IMR-90 (cell line): ENCODE measurements around the gene MXRA8. TPM values are rescaled to one million over a fixed set of nuclear protein-coding genes. Genes with fewer than 3 reads are reported as not detected.
A peak's percentile ranks its signal among the peaks of the same experiment; 100 is the strongest.

Experiments used
- ATAC-seq: fragments of 200-7000 bp; cut with Tn5 transposase; 2 replicates; pipeline ENCODE4 v1.9.1; 2020; ENCODE audit warnings: low read depth, mild to moderate bottlenecking, moderate library complexity
- BruUV-seq: library from RNA; stranded (reverse); fragments of 400-500 nt; replicated peaks from 2 replicates; lab custom pipeline; 2021; lab: Mats Ljungman, UMichigan
- CTCF ChIA-PET: fragments of 300-600 bp; formaldehyde crosslinking; extraction: SDS; loops from one replicate; lab custom pipeline; 2021; ENCODE audit warnings: antibody characterized with exemption; lab: Yijun Ruan, JAX
- POLR2A ChIA-PET: fragments of 300-600 bp; sonication (Branson Sonifier 250); formaldehyde crosslinking; loops from one replicate; lab custom pipeline; 2022; ENCODE audit warnings: antibody characterized with exemption; ENCODE audit not compliant: unreplicated experiment; lab: Charles Lee
- DNase-seq: peaks from one replicate; pipeline ENCODE4 v3.0.0; 2013
- H2AFZ ChIP-seq: replicated peaks from 2 replicates; pipeline ENCODE3; 2013; ENCODE audit warnings: low read length, mild to moderate bottlenecking; ENCODE audit not compliant: poor library complexity
- H2AK5ac ChIP-seq: 2 replicates; pipeline ENCODE4 v1.6.1; 2013; ENCODE audit warnings: low read depth, low read length, inconsistent platforms
- H2AK9ac ChIP-seq: replicated peaks from 2 replicates; pipeline ENCODE3; 2013; ENCODE audit warnings: mild to moderate bottlenecking, low read depth, low read length, moderate library complexity; ENCODE audit not compliant: poor library complexity
- H2BK120ac ChIP-seq: 2 replicates; pipeline ENCODE4 v1.6.1; 2013; ENCODE audit warnings: low read depth, low read length, inconsistent platforms
- H2BK15ac ChIP-seq: 3 replicates; pipeline ENCODE4 v1.6.1; 2013; ENCODE audit warnings: low read depth, low read length, inconsistent platforms
- H2BK20ac ChIP-seq: 2 replicates; pipeline ENCODE4 v1.6.1; 2013; ENCODE audit warnings: low read depth, mild to moderate bottlenecking, inconsistent platforms, low read length, moderate library complexity
- H2BK5ac ChIP-seq: 2 replicates; pipeline ENCODE4 v1.6.1; 2013; ENCODE audit warnings: mild to moderate bottlenecking, low read depth, low read length, inconsistent platforms; ENCODE audit not compliant: poor library complexity, severe bottlenecking
- H3K14ac ChIP-seq: replicated peaks from 2 replicates; pipeline ENCODE4 v1.6.1; 2013; ENCODE audit warnings: low read depth, low read length, inconsistent platforms
- H3K18ac ChIP-seq: 2 replicates; pipeline ENCODE4 v1.6.1; 2013; ENCODE audit warnings: low read depth, low read length, control low read depth
- H3K23ac ChIP-seq: 2 replicates; pipeline ENCODE4 v1.6.1; 2013; ENCODE audit warnings: low read depth, low read length, inconsistent platforms
- H3K27ac ChIP-seq: 2 replicates; pipeline ENCODE4 v1.5.1; 2013; ENCODE audit warnings: mild to moderate bottlenecking, control low read depth, low read length; ENCODE audit not compliant: insufficient read depth
- H3K27me3 ChIP-seq: 2 replicates; pipeline ENCODE4 v1.6.1; 2013; ENCODE audit warnings: low read length; ENCODE audit not compliant: control insufficient read depth, insufficient read depth
- H3K36me3 ChIP-seq: 2 replicates; pipeline ENCODE4 v1.6.1; 2013; ENCODE audit warnings: low read length, mixed read lengths; ENCODE audit not compliant: control insufficient read depth, insufficient read depth
- H3K4ac ChIP-seq: 2 replicates; pipeline ENCODE4 v1.6.1; 2013; ENCODE audit warnings: low read depth, low read length, inconsistent platforms
- H3K4me1 ChIP-seq: 2 replicates; pipeline ENCODE4 v1.6.1; 2013; ENCODE audit warnings: low read length, mixed read lengths; ENCODE audit not compliant: control insufficient read depth, insufficient read depth
- H3K4me2 ChIP-seq: 2 replicates; pipeline ENCODE4 v1.6.1; 2013; ENCODE audit warnings: low read depth, mild to moderate bottlenecking, control low read depth, low read length, moderate library complexity
- H3K4me3 ChIP-seq: 2 replicates; pipeline ENCODE4 v1.5.1; 2013; ENCODE audit warnings: low read depth, mild to moderate bottlenecking, control low read depth, low read length, moderate library complexity; ENCODE audit not compliant: insufficient read depth
- H3K56ac ChIP-seq: 2 replicates; pipeline ENCODE4 v1.6.1; 2013; ENCODE audit warnings: low read length, inconsistent platforms; ENCODE audit not compliant: insufficient read depth; ENCODE audit errors: extremely low read depth
- H3K79me1 ChIP-seq, 2 experiments: 2 replicates each; pipeline ENCODE4 v1.6.1; 2013; ENCODE audit warnings: low read length in 2 of 2, inconsistent platforms in 1 of 2, low read depth in 1 of 2
- H3K9ac ChIP-seq: 2 replicates; pipeline ENCODE4 v1.6.1; 2013; ENCODE audit warnings: low read depth, low read length, control low read depth
- H3K9me1 ChIP-seq: 2 replicates; pipeline ENCODE4 v1.6.1; 2013; ENCODE audit warnings: low read length, inconsistent platforms; ENCODE audit not compliant: insufficient read depth
- H3K9me3 ChIP-seq: 2 replicates; pipeline ENCODE4 v1.6.1; 2013; ENCODE audit warnings: low read length; ENCODE audit not compliant: control insufficient read depth, insufficient read depth
- H4K20me1 ChIP-seq: 2 replicates; pipeline ENCODE4 v1.6.1; 2013; ENCODE audit warnings: low read length, inconsistent platforms; ENCODE audit not compliant: insufficient read depth
- H4K5ac ChIP-seq: 2 replicates; pipeline ENCODE4 v1.6.1; 2013; ENCODE audit warnings: mild to moderate bottlenecking, low read depth, low read length, control low read depth
- H4K8ac ChIP-seq, 2 experiments: 2 replicates each; pipeline ENCODE4 v1.6.1; 2013; ENCODE audit warnings: low read depth in 2 of 2, low read length in 2 of 2, control low read depth in 1 of 2, inconsistent platforms in 1 of 2
- H4K91ac ChIP-seq: 2 replicates; pipeline ENCODE4 v1.6.1; 2013; ENCODE audit warnings: low read depth, low read length, inconsistent platforms; ENCODE audit not compliant: insufficient read depth
- BHLHE40 ChIP-seq: fragments of 150-350 bp; IDR thresholded peaks from 2 replicates; pipeline ENCODE4 v1.6.1; 2016; ENCODE audit warnings: mild to moderate bottlenecking, low read depth, low read length
- CEBPB ChIP-seq: IDR thresholded peaks from 2 replicates; pipeline ENCODE4 v1.6.1; 2012; ENCODE audit warnings: low read depth, low read length, improper control_type of control experiment
- CHD1 ChIP-seq: IDR thresholded peaks from 2 replicates; pipeline ENCODE4 v1.6.1; 2012; ENCODE audit warnings: low read depth, low read length, improper control_type of control experiment
- FOS ChIP-seq: fragments of 150-350 bp; IDR thresholded peaks from 2 replicates; pipeline ENCODE4 v1.6.1; 2016; ENCODE audit warnings: low read depth, low read length
- MAFK ChIP-seq: IDR thresholded peaks from 2 replicates; pipeline ENCODE4 v1.6.1; 2012; ENCODE audit warnings: low read depth, low read length, improper control_type of control experiment
- MAZ ChIP-seq: IDR thresholded peaks from 2 replicates; pipeline ENCODE4 v1.6.1; 2012; ENCODE audit warnings: low read depth, mild to moderate bottlenecking, low read length, improper control_type of control experiment, moderate library complexity, borderline replicate concordance
- NFE2L2 ChIP-seq: fragments of 150-350 bp; IDR thresholded peaks from 2 replicates; pipeline ENCODE4 v1.6.1; 2016; ENCODE audit warnings: low read depth, mild to moderate bottlenecking, low read length
- POLR2A ChIP-seq: IDR thresholded peaks from 2 replicates; pipeline ENCODE4 v1.6.1; 2012; ENCODE audit warnings: mild to moderate bottlenecking, low read depth, low read length
- RAD21 ChIP-seq: IDR thresholded peaks from 2 replicates; pipeline ENCODE4 v1.6.1; 2012; ENCODE audit warnings: low read length, improper control_type of control experiment
- RCOR1 ChIP-seq: IDR thresholded peaks from 2 replicates; pipeline ENCODE4 v1.6.1; 2012; ENCODE audit warnings: mild to moderate bottlenecking, low read length, improper control_type of control experiment; ENCODE audit not compliant: insufficient replicate concordance
- RFX5 ChIP-seq: IDR thresholded peaks from 2 replicates; pipeline ENCODE4 v1.8.0; 2012; ENCODE audit warnings: low read depth, mild to moderate bottlenecking, low read length, moderate library complexity
- WGBS, 2 experiments: methylation state at CpG; one replicate each; pipeline versions ENCODE4 v1.1.5 to v1.1.7; 2013; ENCODE audit warnings: missing lambda C conversion rate in 2 of 2; ENCODE audit not compliant: insufficient read length in 1 of 2; ENCODE audit errors: extremely low coverage in 2 of 2; 5-methylcytosine and 5-hydroxymethylcytosine counted together
- dilution Hi-C: fragments of 300-500 bp; cut with HindIII; formaldehyde crosslinking; loops from one replicate; pipeline ENCODE4 v1.14.3; 2018; ENCODE audit warnings: low sequenced_read_pairs; ENCODE audit not compliant: unreplicated experiment
- in situ Hi-C: fragments of 300-500 bp; cut with MboI; formaldehyde crosslinking; loops from 3 replicates; pipeline ENCODE4 v1.14.3; 2019; ENCODE audit warnings: low sequenced_read_pairs, inconsistent platforms, mixed read lengths
- intact Hi-C: fragments of 100-400 bp; cut with micrococcal nuclease; formaldehyde crosslinking; loops from 2 replicates; pipeline ENCODE4 v1.10.0; 2022
- polyA plus RNA-seq, 3 experiments: library from polyadenylated mRNA; depleted of rRNA; stranded (reverse); fragments of >200 nt; gene quantifications; 2 replicates each; pipeline ENCODE4 v1.2.3, GENCODE V29; 2012; ENCODE audit warnings: low replicate concordance in 1 of 3
- total RNA-seq: library from RNA; depleted of rRNA; stranded (reverse); fragments of >200 nt; gene quantifications from 2 replicates; pipeline ENCODE4 v1.2.3, GENCODE V29; 2012
- TF ChIP-seq, protein P1 (sequence below): fragments of 150-350 bp; IDR thresholded peaks from 2 replicates; pipeline ENCODE4 v1.6.1; 2016; ENCODE audit warnings: low read depth, mild to moderate bottlenecking, low read length, moderate library complexity, borderline replicate concordance
- TF ChIP-seq, protein P2 (sequence below): fragments of 150-350 bp; IDR thresholded peaks from 2 replicates; pipeline ENCODE4 v1.6.1; 2017; ENCODE audit warnings: mild to moderate bottlenecking, antibody characterized with exemption, low read length, low read depth
- TF ChIP-seq, protein P3 (sequence below): conservative IDR thresholded peaks from 2 replicates; pipeline ENCODE4 v1.5.1; 2012; ENCODE audit warnings: mild to moderate bottlenecking, low read depth, low read length, improper control_type of control experiment

MXRA8 gene
- total and polyA plus RNA-seq, 2 of the 4 experiments (the other 2 are of a cell fraction), result 92.5 to 469 TPM

DNA sequence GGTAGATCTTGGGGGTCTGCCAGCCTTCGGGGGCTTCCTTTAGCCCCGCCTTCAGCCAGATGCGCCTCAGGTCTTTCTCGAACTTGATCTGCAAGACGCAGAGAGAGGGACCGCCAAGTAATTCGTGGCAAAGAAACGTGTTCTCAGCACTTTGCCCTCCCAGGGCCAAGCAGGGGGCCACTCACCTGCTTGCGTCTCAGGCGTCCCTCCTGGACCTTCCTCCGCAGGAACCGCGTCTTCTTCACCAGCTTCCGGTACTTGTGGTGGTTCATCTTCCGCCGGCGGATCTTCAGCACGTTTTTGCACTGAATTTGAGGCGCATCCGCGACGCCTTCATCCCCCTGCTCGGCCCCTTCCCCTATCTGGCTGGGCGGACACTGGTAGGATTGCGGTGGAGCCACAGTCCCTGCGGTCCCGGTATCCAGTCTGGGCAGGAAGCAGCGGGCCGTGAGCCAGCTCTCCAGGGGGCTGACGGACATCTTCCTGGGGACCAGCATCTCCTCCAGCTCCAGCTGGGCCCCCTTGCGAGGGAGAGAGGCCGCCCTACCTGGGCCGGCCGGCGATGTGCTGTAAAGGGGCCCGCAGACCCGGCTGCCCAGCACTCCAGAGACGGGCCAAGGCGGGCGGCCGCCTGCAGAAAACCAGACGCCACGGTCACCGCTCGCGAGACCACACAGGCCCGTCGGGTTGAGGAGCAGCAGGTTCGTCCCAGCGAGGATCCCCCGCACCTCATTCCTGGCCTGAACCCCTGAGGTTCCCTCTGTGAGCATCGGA lies 15.6 kb upstream of the MXRA8 start:
- Histone ChIP-seq H3K4me1 (peaks cover 12% of the 10 kb centered on the region), H3K79me1 (peaks cover 3 to 50% of the 10 kb centered on the region in 2 experiments; a peak in 3 of 4 replicates), H3K36me3 (peaks cover 8% of the 10 kb centered on the region), H4K20me1 (peaks cover 11% of the 10 kb centered on the region; the same call in 1 of the 2 replicates), H2BK120ac (0 out of 2 replicates have a peak overlapping the region, but pooled peaks have one; percentile 8), H3K18ac (no peak overlapping the region), H4K5ac (no peak overlapping the region), H2BK15ac (no peak overlapping the region), H3K4me2 (peak overlapping the region; percentile 96), H2BK5ac (no peak overlapping the region), H3K27ac (peak overlapping the region; percentile 43), H3K9me1 (0 out of 2 replicates have a peak, but pooled peaks cover 5% of the 10 kb centered on the region), H3K4me3 (peak overlapping the region; percentile 59), H3K23ac (0 out of 2 replicates have a peak overlapping the region, but pooled peaks have one; percentile 59), H3K56ac (0 out of 2 replicates have a peak overlapping the region, but pooled peaks have one; percentile 16), H4K8ac (peak overlapping the region; percentile 35 to 64; a peak in 1 of 4 replicates), H2AK9ac (peak overlapping the region; percentile 94), H3K27me3 (no peaks in the 10 kb centered on the region), H2AK5ac (peak overlapping the region; percentile 72), H2BK20ac (no peak overlapping the region), H2AFZ (peak overlapping the region; percentile 93), H3K9ac (peak overlapping the region; percentile 47), H3K14ac (peak overlapping the region; percentile 71; the same call in 1 of the 2 replicates), H3K9me3 (no peaks in the 10 kb centered on the region), H4K91ac (no peak overlapping the region), H3K4ac (peak overlapping the region; percentile 43; the same call in 1 of the 2 replicates)
- WGBS, 2 experiments, result 81% methylated on average over 23 of the region's 52 CpGs; no CpG with 5 or more reads in 1 of the 2 experiments
- no peak for ATAC-seq
- intact Hi-C loops (loop anchor here (2.0 kb wide), 1 partner anchor 15 kb away; the partner anchor contains the start of gene MXRA8), dilution Hi-C loops (no loop called here), in situ Hi-C loops (no loop called here)
- BruUV-seq, result TSS peak; percentile 91
- ChIA-PET POLR2A (no interaction called here), CTCF (no interaction called here)
- no peak for DNase-seq
- TF ChIP-seq, protein P1, sequence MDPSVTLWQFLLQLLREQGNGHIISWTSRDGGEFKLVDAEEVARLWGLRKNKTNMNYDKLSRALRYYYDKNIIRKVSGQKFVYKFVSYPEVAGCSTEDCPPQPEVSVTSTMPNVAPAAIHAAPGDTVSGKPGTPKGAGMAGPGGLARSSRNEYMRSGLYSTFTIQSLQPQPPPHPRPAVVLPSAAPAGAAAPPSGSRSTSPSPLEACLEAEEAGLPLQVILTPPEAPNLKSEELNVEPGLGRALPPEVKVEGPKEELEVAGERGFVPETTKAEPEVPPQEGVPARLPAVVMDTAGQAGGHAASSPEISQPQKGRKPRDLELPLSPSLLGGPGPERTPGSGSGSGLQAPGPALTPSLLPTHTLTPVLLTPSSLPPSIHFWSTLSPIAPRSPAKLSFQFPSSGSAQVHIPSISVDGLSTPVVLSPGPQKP, result no peak
- TF ChIP-seq FOS, result no peak
- TF ChIP-seq, protein P2, sequence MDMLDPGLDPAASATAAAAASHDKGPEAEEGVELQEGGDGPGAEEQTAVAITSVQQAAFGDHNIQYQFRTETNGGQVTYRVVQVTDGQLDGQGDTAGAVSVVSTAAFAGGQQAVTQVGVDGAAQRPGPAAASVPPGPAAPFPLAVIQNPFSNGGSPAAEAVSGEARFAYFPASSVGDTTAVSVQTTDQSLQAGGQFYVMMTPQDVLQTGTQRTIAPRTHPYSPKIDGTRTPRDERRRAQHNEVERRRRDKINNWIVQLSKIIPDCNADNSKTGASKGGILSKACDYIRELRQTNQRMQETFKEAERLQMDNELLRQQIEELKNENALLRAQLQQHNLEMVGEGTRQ, result no peak
- TF ChIP-seq BHLHE40, result no peak
- no peak for TF ChIP-seq NFE2L2
- TF ChIP-seq CHD1, result no peak
- TF ChIP-seq RAD21, result no peak
- TF ChIP-seq, protein P3, sequence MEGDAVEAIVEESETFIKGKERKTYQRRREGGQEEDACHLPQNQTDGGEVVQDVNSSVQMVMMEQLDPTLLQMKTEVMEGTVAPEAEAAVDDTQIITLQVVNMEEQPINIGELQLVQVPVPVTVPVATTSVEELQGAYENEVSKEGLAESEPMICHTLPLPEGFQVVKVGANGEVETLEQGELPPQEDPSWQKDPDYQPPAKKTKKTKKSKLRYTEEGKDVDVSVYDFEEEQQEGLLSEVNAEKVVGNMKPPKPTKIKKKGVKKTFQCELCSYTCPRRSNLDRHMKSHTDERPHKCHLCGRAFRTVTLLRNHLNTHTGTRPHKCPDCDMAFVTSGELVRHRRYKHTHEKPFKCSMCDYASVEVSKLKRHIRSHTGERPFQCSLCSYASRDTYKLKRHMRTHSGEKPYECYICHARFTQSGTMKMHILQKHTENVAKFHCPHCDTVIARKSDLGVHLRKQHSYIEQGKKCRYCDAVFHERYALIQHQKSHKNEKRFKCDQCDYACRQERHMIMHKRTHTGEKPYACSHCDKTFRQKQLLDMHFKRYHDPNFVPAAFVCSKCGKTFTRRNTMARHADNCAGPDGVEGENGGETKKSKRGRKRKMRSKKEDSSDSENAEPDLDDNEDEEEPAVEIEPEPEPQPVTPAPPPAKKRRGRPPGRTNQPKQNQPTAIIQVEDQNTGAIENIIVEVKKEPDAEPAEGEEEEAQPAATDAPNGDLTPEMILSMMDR, result no peak
- no peak for TF ChIP-seq RCOR1
- TF ChIP-seq POLR2A, result no peak
- no peak for TF ChIP-seq MAZ
- no peak for TF ChIP-seq RFX5
- no peak for TF ChIP-seq CEBPB
- TF ChIP-seq MAFK, result no peak
